WTC11 (cell line): ENCODE measurements around the gene SIGLEC15.

ENCODE experiments used
- ATF3 ChIP-seq: sonication (generic); formaldehyde crosslinking; conservative IDR thresholded peaks from 2 replicates; pipeline ENCODE4 v1.8.1; 2022; ENCODE audit warnings: mild to moderate bottlenecking, missing genetic modification reagents
- CREB1 ChIP-seq: sonication (generic); formaldehyde crosslinking; IDR thresholded peaks from 2 replicates; pipeline ENCODE4 v1.8.0; 2023; ENCODE audit warnings: mild to moderate bottlenecking, missing genetic modification reagents
- CTCF ChIP-seq: fragments of 200-600 bp; IDR thresholded peaks from 2 replicates; pipeline ENCODE4 v1.8.0; 2022; ENCODE audit warnings: antibody characterized with exemption
- FOXJ3 ChIP-seq: sonication (generic); formaldehyde crosslinking; IDR thresholded peaks from 2 replicates; pipeline ENCODE4 v1.9.0; 2021; ENCODE audit warnings: missing genetic modification reagents, mild to moderate bottlenecking, borderline replicate concordance
- FOXP1 ChIP-seq: sonication (generic); formaldehyde crosslinking; IDR thresholded peaks from 2 replicates; pipeline ENCODE4 v1.8.0; 2022; ENCODE audit warnings: missing genetic modification reagents, mild to moderate bottlenecking, moderate library complexity, borderline replicate concordance
- MAX ChIP-seq: sonication (generic); formaldehyde crosslinking; IDR thresholded peaks from 2 replicates; pipeline ENCODE4 v1.8.0; 2022; ENCODE audit warnings: mild to moderate bottlenecking, missing genetic modification reagents
- MYBL2 ChIP-seq: sonication (generic); formaldehyde crosslinking; IDR thresholded peaks from 2 replicates; pipeline ENCODE4 v1.8.1; 2023; ENCODE audit warnings: mild to moderate bottlenecking, moderate library complexity, missing genetic modification reagents
- PRRX2 ChIP-seq: fragments of 250-450 bp; sonication (Bioruptor Pico); IDR thresholded peaks from 2 replicates; pipeline ENCODE4 v1.8.0; 2021; ENCODE audit warnings: mild to moderate bottlenecking
- TCF7 ChIP-seq: sonication (generic); formaldehyde crosslinking; IDR thresholded peaks from 2 replicates; pipeline ENCODE4 v1.8.0; 2022; ENCODE audit warnings: mild to moderate bottlenecking, low read depth, missing genetic modification reagents, moderate library complexity
- USF2 ChIP-seq: sonication (generic); formaldehyde crosslinking; IDR thresholded peaks from 2 replicates; pipeline ENCODE4 v1.8.1; 2023; ENCODE audit warnings: mild to moderate bottlenecking, missing genetic modification reagents, moderate library complexity
- ZMAT4 ChIP-seq: fragments of 250-450 bp; sonication (Bioruptor Pico); IDR thresholded peaks from 2 replicates; pipeline ENCODE4 v1.9.0; 2021; ENCODE audit warnings: mild to moderate bottlenecking
- ZNF232 ChIP-seq: sonication (generic); formaldehyde crosslinking; IDR thresholded peaks from 2 replicates; pipeline ENCODE4 v1.8.0; 2022; ENCODE audit warnings: mild to moderate bottlenecking, missing genetic modification reagents
- ZNF263 ChIP-seq: sonication (generic); formaldehyde crosslinking; IDR thresholded peaks from 2 replicates; pipeline ENCODE4 v1.8.1; 2022; ENCODE audit warnings: low read depth, mild to moderate bottlenecking, moderate library complexity, missing genetic modification reagents

- TF ChIP-seq PRRX2, result no peak
- TF ChIP-seq CTCF, result no peak
- TF ChIP-seq MAX (CRISPR knock-in tag), result no peak
- TF ChIP-seq MYBL2 (CRISPR knock-in tag), result no peak
- no peak for TF ChIP-seq USF2
- TF ChIP-seq CREB1 (CRISPR knock-in tag), result no peak
- TF ChIP-seq ZNF263, result no peak
- TF ChIP-seq ZNF232 (CRISPR knock-in tag), result no peak
- TF ChIP-seq FOXJ3, result no peak
- no peak for TF ChIP-seq ZMAT4 (CRISPR knock-in tag)
- TF ChIP-seq TCF7 (CRISPR knock-in tag), result no peak
- TF ChIP-seq FOXP1, result no peak
- no peak for TF ChIP-seq ATF3 (CRISPR knock-in tag)
Observed at GRCh38 chr18:45891806-45892205, 66.3 kb downstream of the SIGLEC15 start.
